Measurements from ENCODE around the gene SLC25A22. TPM values are rescaled to one million over a fixed set of nuclear protein-coding genes. Genes with fewer than 3 reads are reported as not detected.

SLC25A22 gene
- total and polyA plus RNA-seq, 8 donors, result 12.5 to 29.4 (median 17.0) TPM

- Histone ChIP-seq H3K9me3 (no peaks in the 10 kb centered on the region), H3K4me1 (peaks cover 29 to 74% of the 10 kb centered on the region in 2 donors), H3K4me3 (peak overlapping the region; percentile 98 to 99), H3K27ac (peak overlapping the region; percentile 91 to 92), H3K27me3 (peaks cover 0 to 11% of the 10 kb centered on the region in 2 donors), H3K36me3 (peaks cover 0 to 41% of the 10 kb centered on the region in 2 donors)
- TF ChIP-seq CTCF (IDR thresholded peaks at IDR 0.05), result no peak
- DNase-seq (no peak), ATAC-seq (no peak)
- intact Hi-C loops (cut with DNase I), result no loop called here
Observed at GRCh38 chr11:841981-842369, 43.9 kb upstream of the SLC25A22 start.

- intact Hi-C loops (cut with DNase I), result no loop called here
- peak overlapping the region in 1 of 2 donors; percentile 98 for H3K4me3 ChIP-seq
- H3K36me3 ChIP-seq, result peaks cover 0 to 54% of the 10 kb centered on the region in 2 donors
- DNase-seq (no peak), ATAC-seq (no peak)
- no peak for TF ChIP-seq CTCF (IDR thresholded peaks at IDR 0.05)
- H3K27me3 ChIP-seq, result peaks cover 0 to 11% of the 10 kb centered on the region in 2 donors
- H3K4me1 ChIP-seq, result peaks cover 21 to 76% of the 10 kb centered on the region in 2 donors
- no peaks in the 10 kb centered on the region for H3K9me3 ChIP-seq
- peak overlapping the region in 1 of 2 donors; percentile 18 for H3K27ac ChIP-seq
Observed at GRCh38 chr11:839875-840617, 42.0 kb upstream of the SLC25A22 start.

- no peak overlapping the region for H3K4me3 ChIP-seq
- peaks cover 0 to 11% of the 10 kb centered on the region in 2 donors for H3K27me3 ChIP-seq
- DNase-seq (no peak), ATAC-seq (no peak)
- peaks cover 25 to 79% of the 10 kb centered on the region in 2 donors for H3K4me1 ChIP-seq
- H3K36me3 ChIP-seq, result peaks cover 0 to 54% of the 10 kb centered on the region in 2 donors
- TF ChIP-seq CTCF (IDR thresholded peaks at IDR 0.05), result no peak
- no peaks in the 10 kb centered on the region for H3K9me3 ChIP-seq
- intact Hi-C loops (cut with DNase I), result no loop called here
- peak overlapping the region in 1 of 2 donors; percentile 18 for H3K27ac ChIP-seq
Observed at GRCh38 chr11:839280-839623, 41.2 kb upstream of the SLC25A22 start.

- intact Hi-C loops (cut with DNase I), result no loop called here
- Histone ChIP-seq H3K4me1 (peaks cover 27 to 79% of the 10 kb centered on the region in 2 donors), H3K27ac (no peak overlapping the region), H3K36me3 (peaks cover 0 to 54% of the 10 kb centered on the region in 2 donors), H3K27me3 (peaks cover 0 to 9% of the 10 kb centered on the region in 2 donors), H3K9me3 (no peaks in the 10 kb centered on the region), H3K4me3 (no peak overlapping the region)
- no peak for TF ChIP-seq CTCF (IDR thresholded peaks at IDR 0.05)
- ATAC-seq (no peak), DNase-seq (no peak)
Observed at GRCh38 chr11:838441-839279, 40.6 kb upstream of the SLC25A22 start.

GRCh38 chr11:837990-838307, 39.9 kb upstream of the SLC25A22 start:
- TF ChIP-seq CTCF (IDR thresholded peaks at IDR 0.05), result no peak
- Histone ChIP-seq H3K27me3 (peaks cover 0 to 2% of the 10 kb centered on the region in 2 donors), H3K9me3 (no peaks in the 10 kb centered on the region), H3K4me1 (peaks cover 21 to 75% of the 10 kb centered on the region in 2 donors), H3K27ac (no peak overlapping the region), H3K36me3 (peaks cover 0 to 54% of the 10 kb centered on the region in 2 donors), H3K4me3 (no peak overlapping the region)
- intact Hi-C loops (cut with DNase I), result no loop called here
- DNase-seq (no peak), ATAC-seq (no peak)
